GM18858 (cell line): ENCODE results near the gene PSMD4.
"Not testable (repeated sequence)": the region's sequence is repeated elsewhere in the genome, so short reads cannot be mapped to it uniquely, and the experiment has no call there.

Experiments used
- ATAC-seq: cut with Tn5 transposase; IDR thresholded peaks from one replicate; pipeline ENCODE4 v1.9.1; 2021; ENCODE audit not compliant: unreplicated experiment

PSMD4 gene

GRCh38 chr1:151267760-151268159 lies 13.2 kb downstream of the PSMD4 start:
- ATAC-seq, result no peak

- no peak for ATAC-seq
Observed at GRCh38 chr1:151273924-151274466, 19.5 kb downstream of the PSMD4 start.

GRCh38 chr1:151275341-151275740 lies 20.8 kb downstream of the PSMD4 start:
- ATAC-seq, result not testable (repeated sequence)

- ATAC-seq, result no peak
Observed at GRCh38 chr1:151277249-151277648, 22.7 kb downstream of the PSMD4 start.

GRCh38 chr1:151281225-151281968 lies 26.9 kb downstream of the PSMD4 start:
- ATAC-seq, result no peak

DNA sequence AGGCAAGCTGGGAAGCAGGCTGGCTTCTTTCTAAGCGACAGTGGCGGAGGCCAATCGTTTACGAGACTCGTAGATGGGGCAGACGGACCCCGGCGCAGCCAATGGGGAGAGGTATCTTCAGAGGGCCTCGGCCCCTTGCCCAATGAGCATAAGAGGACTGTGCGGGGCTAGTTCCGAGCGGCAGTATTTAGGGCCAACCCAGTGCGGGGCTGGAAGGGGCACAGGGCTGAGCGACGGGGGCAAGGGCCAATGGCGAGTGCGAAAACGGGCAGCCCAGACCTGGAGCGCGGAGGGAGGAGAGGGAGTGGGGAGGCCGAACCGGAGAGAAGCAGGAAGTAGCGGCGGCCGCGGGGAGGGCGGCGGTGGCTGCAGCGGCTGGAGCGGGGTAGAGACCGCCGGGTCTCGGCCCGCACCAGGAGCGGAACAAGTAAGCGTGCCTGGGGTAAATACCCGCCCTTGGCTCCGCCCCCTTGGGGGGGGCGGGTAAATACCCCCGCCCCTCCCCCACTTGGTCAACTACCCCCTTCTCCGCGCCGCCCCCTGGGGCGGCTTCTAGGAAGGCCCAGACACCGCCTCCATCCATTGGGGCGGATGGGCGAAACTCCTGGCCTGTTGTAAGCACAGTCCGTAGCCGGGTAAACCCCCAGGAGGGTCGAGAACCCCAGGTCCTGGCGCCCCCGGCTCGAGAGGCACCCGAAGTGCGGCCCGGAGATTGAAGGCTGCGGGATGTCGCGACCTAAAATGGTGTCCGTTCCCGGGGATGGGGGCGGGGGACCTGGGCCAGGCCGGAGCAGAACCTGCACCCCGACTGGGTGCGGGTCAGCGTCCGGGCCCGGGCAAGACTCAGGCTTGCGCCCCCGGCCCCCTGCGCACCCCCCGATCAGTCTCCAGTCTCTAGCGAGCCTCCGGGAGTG lies 27.7 kb downstream of the PSMD4 start, which contains the start of gene ZNF687:
Gene ZNF687 (plus strand): TSS at position 331 of the 914 bp plus-strand sequence. CDS start 3,993 bp downstream, outside the sequence.
- peak; percentile 83 for ATAC-seq

DNA sequence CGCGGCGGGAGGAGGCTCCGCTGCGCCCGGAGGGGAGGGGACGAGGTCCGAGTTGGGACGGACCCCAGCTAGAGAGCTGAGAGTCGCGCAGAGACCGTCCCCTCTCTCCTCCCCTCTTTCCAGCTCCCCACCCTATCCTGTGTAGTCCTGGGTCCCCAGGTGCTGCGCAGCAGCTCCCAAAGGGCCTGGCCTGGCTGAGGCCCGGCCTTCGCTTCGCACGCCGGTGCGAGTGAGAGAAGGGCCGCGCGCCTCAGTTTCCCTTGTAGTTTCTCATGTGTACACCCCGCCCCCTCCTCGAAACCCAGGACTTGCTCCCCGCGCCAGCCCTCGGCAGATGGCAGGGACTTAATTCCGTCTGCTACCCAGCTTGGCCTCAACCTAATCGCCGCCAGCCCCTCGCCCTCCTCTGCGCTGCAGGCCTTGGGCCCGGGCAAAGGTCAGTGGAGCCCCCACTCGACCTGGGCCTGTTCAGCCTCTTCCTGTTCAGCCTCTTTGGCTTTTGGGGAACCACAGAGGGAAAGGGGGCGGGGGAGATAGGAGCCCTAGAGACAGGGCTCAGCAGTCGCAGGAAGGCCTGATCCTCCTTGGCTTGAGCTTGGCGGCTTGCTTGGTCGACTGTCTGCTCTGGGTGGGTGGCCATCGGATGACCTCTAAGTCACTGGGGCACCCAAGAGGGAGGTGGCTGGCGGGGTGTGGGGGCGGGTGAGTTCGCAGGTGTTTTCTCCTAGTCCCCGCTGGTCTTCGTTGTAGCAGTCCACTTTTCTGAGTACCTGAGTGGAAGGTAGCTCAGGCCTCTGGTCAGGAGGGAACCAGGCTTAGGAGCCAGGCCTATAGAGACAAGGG lies 28.6 kb downstream of the PSMD4 start:
- no peak for ATAC-seq

- no peak for ATAC-seq
Observed at GRCh38 chr1:151284013-151284577, 29.6 kb downstream of the PSMD4 start.

DNA sequence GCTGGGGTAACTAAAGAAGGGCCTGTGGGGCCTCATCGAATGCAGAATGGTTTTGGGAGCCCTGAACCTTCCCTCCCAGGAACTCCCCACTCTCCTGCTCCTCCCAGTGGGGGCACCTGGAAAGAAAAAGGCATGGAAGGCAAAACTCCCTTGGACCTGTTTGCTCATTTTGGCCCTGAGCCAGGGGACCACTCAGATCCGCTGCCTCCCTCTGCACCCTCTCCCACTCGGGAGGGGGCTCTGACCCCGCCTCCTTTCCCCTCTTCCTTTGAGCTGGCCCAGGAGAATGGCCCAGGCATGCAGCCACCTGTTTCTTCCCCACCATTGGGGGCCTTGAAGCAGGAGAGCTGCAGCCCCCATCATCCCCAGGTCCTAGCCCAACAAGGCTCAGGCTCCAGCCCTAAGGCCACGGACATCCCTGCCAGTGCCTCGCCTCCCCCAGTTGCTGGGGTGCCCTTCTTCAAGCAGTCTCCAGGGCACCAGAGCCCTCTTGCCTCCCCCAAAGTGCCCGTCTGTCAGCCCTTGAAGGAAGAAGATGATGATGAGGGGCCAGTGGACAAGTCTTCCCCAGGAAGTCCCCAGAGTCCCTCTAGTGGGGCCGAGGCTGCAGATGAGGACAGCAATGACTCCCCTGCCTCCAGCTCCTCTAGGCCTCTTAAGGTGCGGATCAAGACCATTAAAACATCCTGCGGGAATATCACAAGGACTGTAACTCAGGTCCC lies 32.2 kb downstream of the PSMD4 start:
- no peak for ATAC-seq

- no peak for ATAC-seq
Observed at GRCh38 chr1:151287341-151287699, 32.8 kb downstream of the PSMD4 start.

- no peak for ATAC-seq
Observed at GRCh38 chr1:151287767-151288500, 33.4 kb downstream of the PSMD4 start.

GRCh38 chr1:151288502-151288901 lies 34.0 kb downstream of the PSMD4 start:
- ATAC-seq, result no peak

GRCh38 chr1:151289080-151289935 lies 34.8 kb downstream of the PSMD4 start:
- ATAC-seq, result no peak

DNA sequence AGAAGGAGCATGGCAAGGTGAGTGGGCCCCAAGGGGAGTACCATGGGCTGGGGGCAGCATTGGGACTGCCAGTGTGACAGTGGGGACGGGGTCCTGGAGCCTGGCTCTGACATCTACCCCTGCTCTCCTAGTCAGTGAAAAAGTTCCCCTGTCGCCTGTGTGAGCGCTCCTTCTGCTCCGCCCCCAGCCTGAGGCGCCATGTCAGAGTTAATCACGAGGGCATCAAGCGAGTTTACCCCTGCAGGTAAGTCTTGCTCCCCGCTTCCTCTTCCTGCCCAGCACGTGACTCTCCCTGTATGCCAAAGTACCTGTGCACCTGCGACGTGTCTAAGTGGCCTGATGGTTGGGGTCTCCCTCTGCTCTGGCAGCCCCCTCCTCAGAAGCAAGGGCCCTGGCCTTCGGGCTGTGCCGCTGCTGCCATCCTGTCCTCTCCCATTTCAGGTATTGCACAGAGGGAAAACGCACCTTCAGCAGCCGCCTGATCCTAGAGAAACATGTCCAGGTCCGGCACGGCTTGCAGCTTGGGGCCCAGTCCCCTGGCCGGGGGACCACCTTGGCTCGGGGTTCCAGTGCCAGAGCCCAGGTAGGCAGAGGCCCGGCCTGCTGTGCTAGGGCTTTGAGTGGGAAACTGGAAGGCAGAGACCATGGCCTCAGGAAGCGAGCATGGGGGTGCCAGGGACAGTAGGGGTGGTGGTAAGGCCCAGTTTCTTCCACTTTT lies 35.6 kb downstream of the PSMD4 start:
- ATAC-seq, result no peak

GRCh38 chr1:151290709-151291303 lies 36.3 kb downstream of the PSMD4 start:
- no peak for ATAC-seq

DNA sequence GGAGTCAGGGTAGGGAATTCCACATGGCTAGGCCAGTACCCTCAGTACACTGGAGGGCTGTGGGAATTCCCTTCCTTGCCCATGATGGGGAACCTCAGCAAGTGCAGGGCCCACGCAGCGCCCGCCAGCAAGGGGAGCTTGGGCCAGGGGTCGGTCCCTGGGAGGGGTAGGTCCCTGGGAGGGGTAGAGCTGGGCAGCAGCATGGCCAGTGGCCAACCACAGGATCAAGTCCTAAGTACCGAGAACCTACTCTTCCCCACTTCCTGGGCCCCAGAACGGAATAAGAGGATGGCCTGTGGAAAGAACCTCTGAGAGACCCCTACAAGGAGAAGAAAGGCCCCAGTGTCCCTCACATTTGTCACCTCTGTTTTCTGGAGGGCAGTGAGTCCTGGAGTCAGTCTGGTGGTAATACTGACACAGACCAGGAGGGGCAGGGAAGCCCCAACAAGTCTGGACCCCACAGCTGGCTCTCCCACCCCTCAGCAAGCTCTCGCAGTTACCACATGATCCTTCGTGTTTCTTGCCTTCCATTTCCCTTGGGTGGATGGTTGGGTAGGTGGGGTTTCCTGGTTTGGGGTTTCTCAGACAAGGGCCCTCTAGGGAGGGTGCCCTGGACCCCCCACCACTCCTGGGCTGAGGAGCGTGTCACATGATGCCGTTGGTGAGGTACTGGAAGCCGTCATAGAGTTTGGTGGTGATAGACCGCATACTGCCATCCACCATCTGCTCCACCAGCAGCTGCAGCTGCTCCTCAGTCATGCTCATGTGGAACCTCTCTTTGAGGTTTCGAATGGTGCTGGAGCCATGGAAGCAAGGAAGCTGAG lies 37.9 kb downstream of the PSMD4 start:
- no peak for ATAC-seq
